Measurements from ENCODE around the gene ATP1A1.

ATP1A1 gene

DNA sequence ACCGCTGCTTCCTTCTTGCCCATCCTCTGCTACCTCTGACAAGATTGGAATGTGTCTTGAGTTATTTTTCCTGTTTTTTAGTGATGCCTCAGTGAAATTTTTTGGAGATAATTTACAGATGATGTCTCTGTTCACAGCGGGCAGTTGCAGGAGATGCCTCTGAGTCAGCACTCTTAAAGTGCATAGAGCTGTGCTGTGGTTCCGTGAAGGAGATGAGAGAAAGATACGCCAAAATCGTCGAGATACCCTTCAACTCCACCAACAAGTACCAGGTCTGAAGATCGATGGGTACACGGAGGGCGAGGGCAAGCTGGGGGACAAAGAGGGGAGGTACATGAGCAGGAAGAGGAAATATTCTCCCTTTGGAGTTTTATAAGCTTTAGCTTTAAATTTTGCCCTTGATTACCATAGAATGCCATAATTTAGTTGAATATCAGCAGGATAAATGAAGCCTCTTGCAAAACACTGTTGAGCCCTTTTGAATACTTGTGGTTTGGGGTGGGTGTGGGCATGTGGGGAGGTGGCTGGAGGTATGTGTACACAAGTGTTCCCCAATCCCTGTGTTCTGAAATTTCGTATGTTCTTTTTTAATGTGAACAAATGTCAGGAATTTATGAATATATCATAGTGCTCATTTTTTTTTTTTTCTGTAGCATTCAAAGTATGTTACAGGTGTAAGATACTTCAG is 19.8 kb downstream of the ATP1A1 start:
- DNase-seq: no peak

GRCh38 chr1:116393792-116394191 is 20.7 kb downstream of the ATP1A1 start:
- DNase-seq: no peak

- DNase-seq: no peak
These were observed 21.2 kb downstream of the ATP1A1 start for GRCh38 chr1:116394270-116394669.

GRCh38 chr1:116396769-116397168 is 23.7 kb downstream of the ATP1A1 start:
- DNase-seq: no peak

DNA sequence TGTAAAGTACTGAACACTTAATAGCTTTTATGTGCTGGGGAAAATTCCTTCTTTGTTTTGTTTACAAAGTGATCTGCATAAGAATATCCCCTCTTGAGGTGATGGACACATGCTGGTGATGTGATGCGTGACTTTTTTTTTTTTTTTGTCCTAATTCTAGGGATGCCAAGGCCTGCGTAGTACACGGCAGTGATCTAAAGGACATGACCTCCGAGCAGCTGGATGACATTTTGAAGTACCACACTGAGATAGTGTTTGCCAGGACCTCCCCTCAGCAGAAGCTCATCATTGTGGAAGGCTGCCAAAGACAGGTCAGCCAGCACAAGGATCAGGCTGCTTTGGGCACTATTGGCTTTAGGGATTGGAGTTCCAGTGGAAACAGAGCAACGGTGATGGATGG is 24.7 kb downstream of the ATP1A1 start:
- no peak for DNase-seq

DNA sequence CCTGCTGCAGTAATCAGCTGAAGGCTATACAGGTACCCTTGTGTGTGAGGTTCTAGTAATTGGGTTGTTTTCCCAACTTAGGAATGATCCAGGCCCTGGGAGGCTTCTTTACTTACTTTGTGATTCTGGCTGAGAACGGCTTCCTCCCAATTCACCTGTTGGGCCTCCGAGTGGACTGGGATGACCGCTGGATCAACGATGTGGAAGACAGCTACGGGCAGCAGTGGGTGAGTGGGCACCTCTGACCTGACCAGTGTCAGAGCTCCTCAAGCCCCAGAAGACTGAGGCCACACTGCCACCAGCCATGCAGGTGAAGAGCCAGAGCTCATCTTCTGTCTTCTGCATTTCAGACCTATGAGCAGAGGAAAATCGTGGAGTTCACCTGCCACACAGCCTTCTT is 27.7 kb downstream of the ATP1A1 start:
- no peak for DNase-seq

DNA sequence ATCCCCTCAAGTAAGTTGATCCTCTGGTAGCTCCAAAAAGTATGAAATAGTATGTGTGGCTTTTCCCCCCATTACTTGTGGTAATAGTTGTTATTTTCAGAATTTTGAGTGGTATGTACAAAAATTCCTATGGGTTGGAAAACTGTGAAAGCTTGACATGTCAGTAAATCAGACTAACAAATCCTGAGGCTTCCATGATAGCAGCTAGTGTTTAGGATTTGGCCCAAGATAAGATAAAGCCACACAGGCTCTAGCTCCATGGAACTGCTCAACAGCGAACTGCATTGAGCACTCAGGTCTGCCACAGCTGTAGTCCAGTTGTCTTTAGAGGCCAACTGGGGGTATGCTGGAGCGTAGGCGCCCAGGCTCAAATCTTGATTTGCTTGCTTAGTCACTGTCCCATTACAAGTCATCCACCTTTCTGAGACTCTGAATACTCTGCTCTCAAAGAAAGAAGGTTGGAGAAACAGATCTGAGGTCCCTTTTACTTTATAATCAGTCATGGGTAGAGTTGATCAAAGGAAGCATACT is 28.7 kb downstream of the ATP1A1 start:
- DNase-seq: no peak

- no peak for DNase-seq
These were observed 29.3 kb downstream of the ATP1A1 start for GRCh38 chr1:116402333-116402732.

GRCh38 chr1:116403496-116404136 is 30.6 kb downstream of the ATP1A1 start:
- no peak for DNase-seq

GRCh38 chr1:116404699-116405098 is 31.7 kb downstream of the ATP1A1 start:
- no peak for DNase-seq

DNA sequence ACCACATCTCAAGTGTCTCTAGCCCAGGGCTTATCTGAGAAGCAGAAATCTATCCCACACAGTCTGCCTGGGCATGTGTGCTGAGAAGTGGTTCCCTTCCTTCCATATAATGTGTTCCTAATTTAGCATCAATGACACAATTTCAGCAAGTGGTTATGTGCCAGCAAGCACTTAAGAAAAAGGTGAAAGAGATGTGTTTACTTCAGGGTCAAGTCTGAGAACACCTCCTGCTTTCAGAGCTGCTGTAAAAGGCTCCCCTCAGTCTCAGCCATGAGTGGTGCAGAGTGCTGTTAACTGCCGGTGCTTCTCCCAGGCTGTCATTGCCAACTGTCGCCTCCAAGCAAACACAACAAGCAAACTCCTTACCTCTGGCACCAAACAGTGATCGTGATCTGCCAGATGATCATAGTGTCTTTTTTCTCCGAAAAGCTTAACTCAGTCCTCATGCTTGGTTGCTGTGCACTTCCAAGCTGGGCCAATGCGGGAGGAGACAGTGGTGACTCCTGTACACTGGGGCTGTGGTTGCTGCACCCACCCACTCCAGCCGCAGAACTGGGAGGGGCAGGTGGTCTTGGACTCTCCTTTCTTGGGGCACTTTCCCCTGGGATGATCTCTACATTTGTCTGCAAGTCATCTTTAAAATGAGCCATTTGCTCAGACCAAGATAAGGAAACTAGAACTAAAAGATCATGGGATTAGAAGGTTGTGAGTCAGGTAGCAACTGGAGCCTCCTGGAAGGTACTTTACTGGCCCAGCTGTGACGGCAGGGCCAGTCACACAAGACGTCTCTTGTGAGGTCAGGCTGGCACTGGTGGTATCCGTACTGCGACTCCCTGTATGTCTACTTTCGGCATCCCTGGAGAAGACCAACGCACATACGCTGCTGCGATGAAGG is 32.4 kb downstream of the ATP1A1 start:
- peak; percentile 18 for DNase-seq

DNA sequence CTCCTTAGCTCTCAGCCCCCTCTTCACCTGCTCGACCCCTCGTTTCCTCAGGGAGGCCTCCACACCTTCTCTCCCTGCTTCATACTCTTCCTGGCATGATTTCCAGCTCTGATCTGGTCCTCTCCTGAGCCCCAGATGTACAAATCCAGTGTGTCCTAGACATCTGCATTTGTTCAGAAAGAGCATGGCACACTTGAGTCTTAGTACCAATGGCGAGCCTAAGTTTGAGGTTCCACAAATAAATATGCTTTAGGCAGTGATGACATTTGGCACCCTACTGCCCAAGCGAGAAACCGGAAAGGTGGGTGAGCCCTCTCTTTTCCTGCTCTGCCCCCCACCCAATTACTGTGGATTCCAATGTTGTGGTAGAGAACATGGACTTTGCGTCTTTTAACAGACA is 34.0 kb downstream of the ATP1A1 start:
- no peak for DNase-seq

DNA sequence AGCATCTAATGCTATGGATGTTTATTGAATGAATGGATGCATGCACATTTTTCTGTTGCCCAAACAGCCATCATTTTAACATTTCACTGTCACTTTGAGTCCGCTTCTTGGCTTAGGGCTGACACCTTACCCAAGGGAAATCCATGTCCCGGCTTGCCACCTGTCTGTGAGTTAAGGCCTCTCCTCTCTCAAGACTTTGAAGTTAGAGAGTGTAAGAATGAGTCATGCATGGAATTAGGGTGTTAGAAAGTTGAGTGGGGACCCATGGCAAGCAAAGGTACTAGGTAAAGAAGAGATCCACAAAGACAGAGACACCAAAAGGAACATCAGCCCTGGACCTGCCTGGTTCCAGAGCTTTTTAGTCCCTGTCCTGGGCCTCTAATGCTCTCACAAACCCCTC is 35.1 kb downstream of the ATP1A1 start:
- DNase-seq: no peak

- no peak for DNase-seq
These were observed 36.0 kb downstream of the ATP1A1 start for GRCh38 chr1:116408803-116409720.

DNA sequence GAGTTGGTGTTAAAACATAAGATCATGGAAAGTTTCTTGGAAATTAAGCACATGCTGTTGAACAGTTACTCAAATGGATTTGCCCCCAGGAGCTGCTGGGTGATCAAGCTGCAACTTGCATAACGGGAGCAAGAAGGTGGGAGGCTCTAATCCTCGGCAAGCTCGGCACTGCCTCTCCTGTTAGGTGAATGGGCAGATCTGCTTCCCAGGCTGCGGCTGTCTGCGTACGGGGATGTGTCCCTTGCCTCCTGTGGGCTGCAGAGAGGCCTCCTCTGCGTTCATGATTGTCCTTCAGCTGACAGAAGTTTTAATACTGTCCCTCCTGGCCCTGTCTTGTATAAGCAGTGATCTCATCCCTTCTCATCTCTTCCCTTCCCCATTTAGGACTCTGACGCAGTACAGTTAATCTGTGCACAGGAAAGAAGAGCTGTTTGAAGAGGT is 36.7 kb downstream of the ATP1A1 start:
- DNase-seq: no peak

GRCh38 chr1:116411784-116412479 is 38.9 kb downstream of the ATP1A1 start:
- no peak for DNase-seq

- no peak for DNase-seq
These were observed 39.4 kb downstream of the ATP1A1 start for GRCh38 chr1:116412480-116412798.

DNA sequence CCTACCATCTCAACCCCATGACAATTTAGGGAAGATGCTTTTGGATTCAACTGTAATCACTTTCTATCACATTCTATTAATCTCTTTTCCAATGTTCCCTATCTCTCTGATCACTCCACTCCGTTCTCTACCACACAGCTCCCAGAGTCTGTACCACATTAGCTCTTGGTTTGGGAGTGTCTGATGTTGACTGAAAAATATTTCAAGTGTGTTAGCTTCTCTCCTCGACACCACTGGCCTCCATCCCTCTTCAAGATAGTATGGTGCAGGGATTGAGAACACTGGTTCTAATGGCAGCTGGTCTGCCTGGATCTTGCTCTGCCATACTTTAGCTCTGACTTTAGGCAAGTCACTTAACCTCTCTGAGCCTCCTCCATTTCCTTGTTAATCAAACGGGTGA is 39.9 kb downstream of the ATP1A1 start:
- DNase-seq: no peak

DNA sequence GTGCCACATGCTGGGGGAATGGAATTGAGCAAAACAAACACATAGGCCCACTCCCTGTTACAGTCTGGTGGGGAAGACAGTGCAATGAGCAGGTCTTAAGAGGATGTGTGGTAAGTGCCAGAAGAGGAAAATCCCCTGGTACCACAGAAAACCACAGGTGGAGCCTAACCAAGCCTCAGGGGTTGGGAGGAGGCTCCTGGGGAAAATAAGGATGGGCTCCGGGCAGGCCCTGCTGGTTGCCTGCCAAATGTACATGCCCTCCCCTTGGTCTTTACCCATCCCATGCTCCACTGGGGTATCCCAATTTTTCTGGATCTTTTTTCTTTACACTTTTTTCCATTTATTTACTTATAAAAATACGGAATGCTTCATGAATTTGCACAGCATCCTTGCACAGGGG is 40.4 kb downstream of the ATP1A1 start:
- DNase-seq: no peak

DNA sequence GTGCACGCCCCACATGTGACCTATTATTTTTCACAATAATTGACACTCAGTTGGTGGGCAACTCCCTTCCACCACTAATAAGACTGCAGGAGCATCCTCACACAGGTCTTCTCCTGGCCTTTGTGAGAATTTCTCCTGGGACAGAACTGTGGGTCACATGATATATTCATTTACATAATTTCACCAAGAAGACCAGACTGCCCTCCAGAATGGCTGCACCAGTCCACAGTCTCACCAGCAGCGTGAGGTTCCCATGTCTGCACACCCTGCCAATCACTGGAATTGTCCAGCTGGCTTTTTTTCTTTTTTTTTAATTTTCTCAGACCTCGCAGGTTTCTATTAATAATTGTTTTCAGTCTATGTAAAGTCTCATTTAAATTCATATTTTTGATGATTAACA is 41.3 kb downstream of the ATP1A1 start:
- no peak for DNase-seq

DNA sequence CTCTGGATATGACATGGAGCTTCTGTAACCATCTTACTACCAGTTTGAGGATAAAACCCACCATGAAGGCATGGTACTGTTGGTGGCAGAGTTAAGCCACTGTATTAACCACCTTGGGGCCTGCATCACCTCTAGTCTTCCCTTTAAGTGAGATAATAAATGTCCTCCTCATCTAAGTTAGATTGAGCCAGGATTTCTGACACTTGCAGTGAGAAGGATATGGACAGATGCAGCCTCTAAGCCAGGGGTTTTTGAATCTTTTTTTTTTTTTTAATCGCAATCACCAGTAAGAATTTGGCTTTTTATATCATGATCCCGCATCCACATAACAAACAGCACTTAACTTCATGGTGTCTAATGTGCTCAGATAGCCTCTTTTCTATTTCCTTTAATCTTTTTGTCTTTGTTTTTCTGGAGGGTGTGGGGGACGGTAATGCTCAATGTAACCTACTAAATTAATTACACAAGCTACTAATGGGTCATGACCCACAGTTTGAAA is 42.2 kb downstream of the ATP1A1 start:
- no peak for DNase-seq

Measured in NCI-H2029 (cell line).